ENCODE data around the gene AKAP9.

- TF ChIP-seq, protein P1, sequence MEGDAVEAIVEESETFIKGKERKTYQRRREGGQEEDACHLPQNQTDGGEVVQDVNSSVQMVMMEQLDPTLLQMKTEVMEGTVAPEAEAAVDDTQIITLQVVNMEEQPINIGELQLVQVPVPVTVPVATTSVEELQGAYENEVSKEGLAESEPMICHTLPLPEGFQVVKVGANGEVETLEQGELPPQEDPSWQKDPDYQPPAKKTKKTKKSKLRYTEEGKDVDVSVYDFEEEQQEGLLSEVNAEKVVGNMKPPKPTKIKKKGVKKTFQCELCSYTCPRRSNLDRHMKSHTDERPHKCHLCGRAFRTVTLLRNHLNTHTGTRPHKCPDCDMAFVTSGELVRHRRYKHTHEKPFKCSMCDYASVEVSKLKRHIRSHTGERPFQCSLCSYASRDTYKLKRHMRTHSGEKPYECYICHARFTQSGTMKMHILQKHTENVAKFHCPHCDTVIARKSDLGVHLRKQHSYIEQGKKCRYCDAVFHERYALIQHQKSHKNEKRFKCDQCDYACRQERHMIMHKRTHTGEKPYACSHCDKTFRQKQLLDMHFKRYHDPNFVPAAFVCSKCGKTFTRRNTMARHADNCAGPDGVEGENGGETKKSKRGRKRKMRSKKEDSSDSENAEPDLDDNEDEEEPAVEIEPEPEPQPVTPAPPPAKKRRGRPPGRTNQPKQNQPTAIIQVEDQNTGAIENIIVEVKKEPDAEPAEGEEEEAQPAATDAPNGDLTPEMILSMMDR (IDR thresholded peaks at IDR 0.05), result peak in 2 of 6 experiments; percentile 16 to 19
- TF ChIP-seq POLR2A (IDR thresholded peaks at IDR 0.05), result no peak
Measured at GRCh38 chr7:91953618-91954017, 13.0 kb downstream of the AKAP9 start.

Data from esophagus squamous epithelium (tissue), 4 donors.